ENCODE results near the gene TRAK2.

- TF ChIP-seq CTCF (IDR thresholded peaks at IDR 0.05) (no peak), POLR2A (IDR thresholded peaks at IDR 0.05) (no peak)
These were observed 17.8 kb downstream of the TRAK2 start for GRCh38 chr2:201433394-201433995.

Measured in heart left ventricle (tissue), 13 donors.